Esophagus muscularis mucosa (tissue), 3 donors: ENCODE measurements around the gene THBD.

Experiments
- EP300 ChIP-seq: sonication (generic); formaldehyde crosslinking; IDR thresholded peaks from one replicate; pipeline ENCODE4 v1.6.1; 2017; ENCODE audit warnings: antibody characterized with exemption
- POLR2AphosphoS5 ChIP-seq, 2 donors: sonication (generic); formaldehyde crosslinking; IDR thresholded peaks; one replicate each; pipeline ENCODE4 v1.6.1; 2017; ENCODE audit warnings: antibody characterized with exemption in 2 of 2

- no peak for TF ChIP-seq POLR2AphosphoS5 (IDR thresholded peaks at IDR 0.05)
- no peak for TF ChIP-seq EP300
Observed at GRCh38 chr20:23005776-23006175, 43.7 kb downstream of the THBD start.
